Epithelial cell of prostate (primary cell): ENCODE measurements around the gene INKA1.
"Not testable (repeated sequence)": the region's sequence is repeated elsewhere in the genome, so short reads cannot be mapped to it uniquely, and the experiment has no call there.

Source experiments
- DNase-seq: peaks from one replicate; pipeline ENCODE4 v3.0.0-alpha.2; 2011; ENCODE audit warnings: low read depth, low spot score
- H3K27ac ChIP-seq: fragments of 450-650 bp; 2 replicates; pipeline ENCODE4 v1.5.1; 2017; ENCODE audit warnings: mild to moderate bottlenecking

The INKA1 gene

GRCh38 chr3:49802719-49803464 is at the start of gene INKA1:
Gene INKA1 (plus strand): TSS chr3:49803261. CDS start chr3:49803393, 132 bp downstream.
- peak within 1 kb of the TSS; percentile 82 for H3K27ac ChIP-seq
- peak; percentile 20 for DNase-seq

GRCh38 chr3:49754536-49754935 is 48.5 kb upstream of the INKA1 start:
- no peak for DNase-seq
- no peak overlapping the region for H3K27ac ChIP-seq

- DNase-seq: no peak
- H3K27ac ChIP-seq: no peak overlapping the region
These were observed 47.0 kb upstream of the INKA1 start for GRCh38 chr3:49756036-49756435.

GRCh38 chr3:49757197-49757596 is 45.9 kb upstream of the INKA1 start:
- no peak overlapping the region for H3K27ac ChIP-seq
- DNase-seq: no peak

- H3K27ac ChIP-seq: no peak overlapping the region
- DNase-seq: no peak
These were observed 43.8 kb upstream of the INKA1 start for GRCh38 chr3:49759226-49759625.

- no peak for DNase-seq
- no peak overlapping the region for H3K27ac ChIP-seq
These were observed 41.4 kb upstream of the INKA1 start for GRCh38 chr3:49761661-49762060.

- no peak for DNase-seq
These were observed 39.1 kb upstream of the INKA1 start for GRCh38 chr3:49763981-49764380.

GRCh38 chr3:49769286-49769915 is 33.7 kb upstream of the INKA1 start:
- DNase-seq: no peak
- H3K27ac ChIP-seq: no peak overlapping the region

More at GRCh38 chr3:49763981-49764380, 39.1 kb upstream of the INKA1 start:
- H3K27ac ChIP-seq: no peak overlapping the region

- H3K27ac ChIP-seq: no peak overlapping the region
- no peak for DNase-seq
These were observed 33.1 kb upstream of the INKA1 start for GRCh38 chr3:49769926-49770325.

- DNase-seq: no peak
- H3K27ac ChIP-seq: no peak overlapping the region
These were observed 31.6 kb upstream of the INKA1 start for GRCh38 chr3:49771340-49771938.

GRCh38 chr3:49772703-49773102 is 30.4 kb upstream of the INKA1 start:
- DNase-seq: no peak
- H3K27ac ChIP-seq: no peak overlapping the region

- no peak overlapping the region for H3K27ac ChIP-seq
- DNase-seq: no peak
These were observed 27.5 kb upstream of the INKA1 start for GRCh38 chr3:49775538-49775937.

GRCh38 chr3:49776101-49776500 is 27.0 kb upstream of the INKA1 start:
- not testable (repeated sequence) for H3K27ac ChIP-seq, DNase-seq

GRCh38 chr3:49779358-49780079 is 23.5 kb upstream of the INKA1 start:
- no peak overlapping the region for H3K27ac ChIP-seq
- no peak for DNase-seq

GRCh38 chr3:49780080-49780974 is 22.7 kb upstream of the INKA1 start:
- H3K27ac ChIP-seq: no peak overlapping the region
- no peak for DNase-seq

- DNase-seq, H3K27ac ChIP-seq: not testable (repeated sequence)
These were observed 22.1 kb upstream of the INKA1 start for GRCh38 chr3:49780975-49781365.

GRCh38 chr3:49781415-49782199 is 21.5 kb upstream of the INKA1 start:
- DNase-seq: no peak
- H3K27ac ChIP-seq: no peak overlapping the region

- not testable (repeated sequence) for DNase-seq, H3K27ac ChIP-seq
These were observed 20.8 kb upstream of the INKA1 start for GRCh38 chr3:49782277-49782676.
